HG03097 (cell line): ENCODE data around the gene ADARB2.
"Not testable (repeated sequence)": the region's sequence is repeated elsewhere in the genome, so short reads cannot be mapped to it uniquely, and the experiment has no call there.

Experiments
- ATAC-seq: cut with Tn5 transposase; IDR thresholded peaks from one replicate; pipeline ENCODE4 v1.9.1; 2021; ENCODE audit not compliant: unreplicated experiment, low FRiP score

ADARB2 gene

GRCh38 chr10:1553951-1554350 lies 183.4 kb downstream of the ADARB2 start:
- ATAC-seq = no peak

GRCh38 chr10:1552881-1553670 lies 184.2 kb downstream of the ADARB2 start:
- no peak for ATAC-seq

- no peak for ATAC-seq
These were observed 184.9 kb downstream of the ADARB2 start for GRCh38 chr10:1552406-1552805.

- no peak for ATAC-seq
These were observed 185.5 kb downstream of the ADARB2 start for GRCh38 chr10:1551636-1552338.

- ATAC-seq = no peak
These were observed 186.7 kb downstream of the ADARB2 start for GRCh38 chr10:1550616-1551015.

GRCh38 chr10:1550291-1550595 lies 187.1 kb downstream of the ADARB2 start:
- ATAC-seq = no peak

GRCh38 chr10:1549591-1550290 lies 187.6 kb downstream of the ADARB2 start:
- no peak for ATAC-seq

GRCh38 chr10:1548596-1548995 lies 188.7 kb downstream of the ADARB2 start:
- ATAC-seq = no peak

GRCh38 chr10:1548146-1548545 lies 189.2 kb downstream of the ADARB2 start:
- no peak for ATAC-seq

GRCh38 chr10:1546431-1547110 lies 190.8 kb downstream of the ADARB2 start:
- ATAC-seq = no peak

GRCh38 chr10:1545524-1545923 lies 191.8 kb downstream of the ADARB2 start:
- no peak for ATAC-seq

- ATAC-seq = no peak
These were observed 192.4 kb downstream of the ADARB2 start for GRCh38 chr10:1544929-1545328.

- ATAC-seq = no peak
These were observed 193.1 kb downstream of the ADARB2 start for GRCh38 chr10:1544209-1544673.

- no peak for ATAC-seq
These were observed 193.7 kb downstream of the ADARB2 start for GRCh38 chr10:1543596-1543995.

- ATAC-seq = no peak
These were observed 194.4 kb downstream of the ADARB2 start for GRCh38 chr10:1542941-1543340.

GRCh38 chr10:1540144-1540543 lies 197.2 kb downstream of the ADARB2 start:
- ATAC-seq = no peak

GRCh38 chr10:1539216-1539615 lies 198.1 kb downstream of the ADARB2 start:
- no peak for ATAC-seq

- no peak for ATAC-seq
These were observed 198.7 kb downstream of the ADARB2 start for GRCh38 chr10:1538531-1539061.

GRCh38 chr10:1538121-1538520 lies 199.2 kb downstream of the ADARB2 start:
- ATAC-seq = no peak

- ATAC-seq = not testable (repeated sequence)
These were observed 199.9 kb downstream of the ADARB2 start for GRCh38 chr10:1537449-1537848.

- ATAC-seq = no peak
These were observed 201.0 kb downstream of the ADARB2 start for GRCh38 chr10:1536341-1536740.
